Caco-2 (cell line): ENCODE measurements around the gene IL9R. TPM values are rescaled to one million over a fixed set of nuclear protein-coding genes. Genes with fewer than 3 reads are reported as not detected.
"Not testable (repeated sequence)": the region's sequence is repeated elsewhere in the genome, so short reads cannot be mapped to it uniquely, and the experiment has no call there.

Experiments
- BruUV-seq: library from RNA; stranded (reverse); fragments of 400-500 nt; replicated peaks from 2 replicates; lab custom pipeline; 2021; lab: Mats Ljungman, UMichigan
- CTCF ChIA-PET: fragments of 300-600 bp; sonication (Branson Sonifier 250); formaldehyde crosslinking; loops from one replicate; lab custom pipeline; 2022; ENCODE audit warnings: antibody characterized with exemption; lab: Charles Lee
- POLR2A ChIA-PET: fragments of 300-600 bp; sonication (Branson Sonifier 250); formaldehyde crosslinking; loops from one replicate; lab custom pipeline; 2022; ENCODE audit warnings: antibody characterized with exemption; lab: Charles Lee
- DNase-seq, 2 experiments: peaks; one replicate each; pipeline versions ENCODE4 v3.0.0 to v3.0.0-alpha.2; 2020 to 2022
- H3K27me3 ChIP-seq: replicated peaks from 2 replicates; pipeline ENCODE4 v1.6.0; 2011; ENCODE audit warnings: low read length; ENCODE audit not compliant: control insufficient read depth, insufficient read depth
- H3K36me3 ChIP-seq: 2 replicates; pipeline ENCODE4 v1.5.1; 2011; ENCODE audit warnings: low read length; ENCODE audit not compliant: control insufficient read depth, insufficient read depth
- H3K4me1 ChIP-seq: fragments of 250-450 bp; sonication (Bioruptor Pico); 2 replicates; pipeline ENCODE4 v1.5.1; 2020; ENCODE audit warnings: mild to moderate bottlenecking
- H3K4me3 ChIP-seq: 2 replicates; pipeline ENCODE4 v1.5.1; 2011; ENCODE audit warnings: low read depth, mild to moderate bottlenecking, control low read depth, low read length
- H3K9me3 ChIP-seq: fragments of 250-450 bp; sonication (Bioruptor Pico); 2 replicates; pipeline ENCODE4 v1.5.1; 2020; ENCODE audit warnings: mild to moderate bottlenecking, moderate library complexity
- H3K27ac Mint-ChIP-seq: one replicate; pipeline ENCODE4 v1.8.0; 2022; ENCODE audit warnings: mixed read lengths; ENCODE audit not compliant: unreplicated experiment
- H3K27me3 Mint-ChIP-seq: one replicate; pipeline ENCODE4 v1.8.0; 2022; ENCODE audit warnings: mixed read lengths; ENCODE audit not compliant: insufficient read depth, unreplicated experiment
- H3K36me3 Mint-ChIP-seq: one replicate; pipeline ENCODE4 v1.8.0; 2022; ENCODE audit warnings: mild to moderate bottlenecking, mixed read lengths; ENCODE audit not compliant: insufficient read depth, unreplicated experiment
- H3K4me1 Mint-ChIP-seq: one replicate; pipeline ENCODE4 v1.8.0; 2022; ENCODE audit warnings: low read depth, mixed read lengths; ENCODE audit not compliant: unreplicated experiment
- H3K4me3 Mint-ChIP-seq: one replicate; pipeline ENCODE4 v1.8.0; 2022; ENCODE audit warnings: mild to moderate bottlenecking, moderate library complexity, mixed read lengths; ENCODE audit not compliant: unreplicated experiment
- H3K9me3 Mint-ChIP-seq: one replicate; pipeline ENCODE4 v1.8.0; 2022; ENCODE audit warnings: mixed read lengths; ENCODE audit not compliant: unreplicated experiment
- intact Hi-C: fragments of 100-400 bp; cut with micrococcal nuclease; formaldehyde crosslinking; loops from one replicate; pipeline ENCODE4 v1.10.0; 2022; ENCODE audit not compliant: unreplicated experiment
- total RNA-seq: library from RNA; stranded (reverse); gene quantifications from 2 replicates; pipeline ENCODE4 v1.2.3, GENCODE V29; 2022

Gene IL9R
- total RNA-seq, 1 experiment from 2014 or later = not detected

DNA sequence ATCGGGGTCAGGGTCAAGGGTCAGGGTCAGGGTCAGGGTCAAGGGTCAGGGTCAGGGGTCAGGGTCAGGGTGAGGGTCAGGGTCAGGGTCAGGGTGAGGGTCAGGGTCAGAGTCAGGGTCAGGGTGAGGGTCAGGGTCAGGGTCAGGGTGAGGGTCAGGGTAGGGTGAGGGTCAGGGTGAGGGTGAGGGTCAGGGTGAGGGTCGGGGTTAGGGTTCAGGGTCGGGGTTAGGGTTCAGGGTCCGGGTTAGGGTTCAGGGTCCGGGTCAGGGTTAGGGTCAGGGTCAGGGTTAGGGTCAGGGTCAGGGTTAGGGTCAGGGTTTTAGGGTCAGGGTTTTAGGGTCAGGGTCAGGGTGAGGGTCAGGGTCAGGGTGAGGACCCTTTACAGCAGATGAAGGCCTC lies 22.4 kb downstream of the IL9R start:
- H3K27me3 Mint-ChIP-seq, H3K9me3 Mint-ChIP-seq, BruUV-seq, H3K9me3 ChIP-seq, H3K4me1 Mint-ChIP-seq, DNase-seq, H3K4me3 Mint-ChIP-seq, H3K27ac Mint-ChIP-seq, H3K27me3 ChIP-seq, POLR2A ChIA-PET, CTCF ChIA-PET, H3K36me3 Mint-ChIP-seq, H3K4me1 ChIP-seq, H3K4me3 ChIP-seq, intact Hi-C loops, H3K36me3 ChIP-seq: not testable (repeated sequence)

DNA sequence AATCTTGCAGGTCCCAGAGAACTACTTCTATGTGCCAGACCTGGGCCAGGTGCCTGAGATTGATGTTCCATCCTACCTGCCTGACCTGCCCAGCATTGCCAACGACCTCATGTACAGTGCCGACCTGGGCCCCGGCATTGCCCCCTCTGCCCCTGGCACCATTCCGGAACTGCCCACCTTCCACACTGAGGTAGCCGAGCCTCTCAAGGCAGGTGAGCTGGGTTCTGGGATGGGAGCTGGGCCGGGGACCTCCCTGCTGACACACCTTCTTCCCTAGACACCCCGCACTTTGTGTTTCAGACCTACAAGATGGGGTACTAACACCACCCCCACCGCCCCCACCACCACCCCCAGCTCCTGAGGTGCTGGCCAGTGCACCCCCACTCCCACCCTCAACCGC lies 25.5 kb downstream of the IL9R start:
- H3K36me3 ChIP-seq, DNase-seq, H3K9me3 Mint-ChIP-seq, H3K4me1 Mint-ChIP-seq, H3K27ac Mint-ChIP-seq, CTCF ChIA-PET, H3K27me3 ChIP-seq, H3K4me3 Mint-ChIP-seq, POLR2A ChIA-PET, H3K4me3 ChIP-seq, intact Hi-C loops, BruUV-seq, H3K4me1 ChIP-seq, H3K9me3 ChIP-seq, H3K36me3 Mint-ChIP-seq, H3K27me3 Mint-ChIP-seq: not testable (repeated sequence)

GRCh38 chrX:156024949-156025492 lies 27.5 kb downstream of the IL9R start:
- H3K36me3 Mint-ChIP-seq, H3K27me3 ChIP-seq, BruUV-seq, H3K27me3 Mint-ChIP-seq, H3K4me1 Mint-ChIP-seq, H3K9me3 Mint-ChIP-seq, POLR2A ChIA-PET, H3K4me3 ChIP-seq, intact Hi-C loops, H3K4me1 ChIP-seq, H3K4me3 Mint-ChIP-seq, H3K36me3 ChIP-seq, CTCF ChIA-PET, DNase-seq, H3K27ac Mint-ChIP-seq, H3K9me3 ChIP-seq: not testable (repeated sequence)

DNA sequence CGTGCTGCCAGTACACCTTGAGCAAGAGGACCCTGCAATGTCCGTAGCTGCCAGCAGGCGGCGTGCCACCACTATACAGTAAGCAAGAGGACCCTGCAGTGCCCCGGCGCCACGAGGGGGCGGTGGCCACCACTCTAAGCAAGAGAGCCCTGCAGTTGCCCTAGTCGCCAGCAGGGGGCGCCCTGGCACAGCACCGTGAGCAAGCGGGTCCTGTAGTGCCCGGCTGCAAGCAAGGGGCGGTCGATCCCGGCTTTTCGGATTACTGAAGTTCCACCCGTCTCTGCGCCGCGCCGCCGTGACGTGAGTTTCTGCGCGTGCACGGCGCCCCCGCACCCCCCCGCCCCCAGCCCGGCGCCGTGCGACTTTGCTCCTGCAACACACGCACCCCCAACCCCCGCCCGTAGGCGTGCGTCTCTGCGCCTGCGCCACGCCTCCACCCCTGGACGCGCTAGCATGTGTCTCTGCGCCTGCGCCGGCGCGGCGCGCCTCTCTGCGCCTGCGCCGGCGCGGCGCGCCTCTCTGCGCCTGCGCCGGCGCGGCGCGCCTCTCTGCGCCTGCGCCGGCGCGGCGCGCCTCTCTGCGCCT lies 31.2 kb downstream of the IL9R start:
- H3K4me3 Mint-ChIP-seq, H3K27ac Mint-ChIP-seq, intact Hi-C loops, DNase-seq, H3K27me3 Mint-ChIP-seq, H3K9me3 ChIP-seq, H3K4me3 ChIP-seq, H3K27me3 ChIP-seq, POLR2A ChIA-PET, H3K36me3 ChIP-seq, H3K36me3 Mint-ChIP-seq, H3K4me1 Mint-ChIP-seq, H3K9me3 Mint-ChIP-seq, BruUV-seq, CTCF ChIA-PET, H3K4me1 ChIP-seq: not testable (repeated sequence)

GRCh38 chrX:156029296-156029695 lies 31.8 kb downstream of the IL9R start:
- intact Hi-C loops, H3K9me3 Mint-ChIP-seq, H3K27me3 Mint-ChIP-seq, H3K27me3 ChIP-seq, H3K27ac Mint-ChIP-seq, H3K4me3 ChIP-seq, BruUV-seq, CTCF ChIA-PET, H3K4me3 Mint-ChIP-seq, H3K36me3 Mint-ChIP-seq, POLR2A ChIA-PET, H3K9me3 ChIP-seq, H3K4me1 ChIP-seq, H3K36me3 ChIP-seq, H3K4me1 Mint-ChIP-seq: not testable (repeated sequence)
- DNase-seq = peak; percentile 51 to 63

DNA sequence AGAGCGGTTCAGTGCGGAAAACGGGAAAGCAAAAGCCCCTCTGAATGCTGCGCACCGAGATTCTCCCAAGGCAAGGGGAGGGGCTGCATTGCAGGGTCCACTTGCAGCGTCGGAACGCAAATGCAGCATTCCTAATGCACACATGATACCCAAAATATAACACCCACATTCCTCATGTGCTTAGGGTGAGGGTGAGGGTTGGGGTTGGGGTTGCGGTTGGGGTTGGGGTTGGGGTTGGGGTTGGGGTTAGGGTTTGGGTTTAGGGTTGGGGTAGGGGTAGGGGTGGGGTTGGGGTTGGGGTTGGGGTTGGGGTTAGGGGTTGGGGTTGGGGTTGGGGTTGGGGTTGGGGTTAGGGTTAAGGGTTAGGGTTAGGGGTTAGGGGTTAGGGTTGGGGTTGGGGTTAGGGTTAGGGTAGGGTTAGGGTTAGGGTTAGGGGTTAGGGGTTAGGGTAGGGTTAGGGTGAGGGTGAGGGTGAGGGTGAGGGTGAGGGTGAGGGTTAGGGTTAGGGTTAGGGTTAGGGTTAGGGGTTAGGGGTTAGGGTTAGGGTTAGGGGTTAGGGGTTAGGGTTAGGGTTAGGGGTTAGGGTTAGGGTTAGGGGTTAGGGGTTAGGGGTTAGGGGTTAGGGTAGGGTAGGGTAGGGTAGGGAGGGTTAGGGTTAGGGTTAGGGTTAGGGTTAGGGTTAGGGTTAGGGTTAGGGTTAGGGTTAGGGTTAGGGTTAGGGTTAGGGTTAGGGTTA lies 32.4 kb downstream of the IL9R start:
- H3K36me3 ChIP-seq, H3K27me3 ChIP-seq, H3K4me3 Mint-ChIP-seq, H3K9me3 Mint-ChIP-seq, POLR2A ChIA-PET, H3K27ac Mint-ChIP-seq, CTCF ChIA-PET, H3K27me3 Mint-ChIP-seq, H3K4me1 ChIP-seq, intact Hi-C loops, H3K4me3 ChIP-seq, H3K36me3 Mint-ChIP-seq, BruUV-seq, H3K4me1 Mint-ChIP-seq, H3K9me3 ChIP-seq: not testable (repeated sequence)
- DNase-seq = peak in 1 of 2 experiments; percentile 12

- H3K27me3 Mint-ChIP-seq, H3K4me3 ChIP-seq, H3K9me3 Mint-ChIP-seq, BruUV-seq, H3K9me3 ChIP-seq, H3K4me1 ChIP-seq, H3K4me1 Mint-ChIP-seq, H3K27ac Mint-ChIP-seq, H3K36me3 ChIP-seq, POLR2A ChIA-PET, CTCF ChIA-PET, H3K36me3 Mint-ChIP-seq, H3K27me3 ChIP-seq, H3K4me3 Mint-ChIP-seq, intact Hi-C loops: not testable (repeated sequence)
- DNase-seq = peak in 1 of 2 experiments; percentile 15
Measured at GRCh38 chrX:156030474-156030873, 33.0 kb downstream of the IL9R start.
